GM12878 (cell line): Measurements from ENCODE around the gene PAXX. TPM values are rescaled to one million over a fixed set of nuclear protein-coding genes. Genes with fewer than 3 reads are reported as not detected.

ENCODE experiments used
- ATAC-seq: fragments of 200-7000 bp; cut with Tn5 transposase; 3 replicates; pipeline ENCODE4 v1.9.1; 2020; ENCODE audit warnings: mild to moderate bottlenecking, moderate library complexity
- BruUV-seq: library from RNA; stranded (reverse); fragments of 400-500 nt; replicated peaks from 2 replicates; lab custom pipeline; 2021; lab: Mats Ljungman, UMichigan
- CTCF ChIA-PET: fragments of 300-600 bp; sonication (Branson Sonifier 250); formaldehyde crosslinking; extraction: SDS; loops from one replicate; lab custom pipeline; 2021; ENCODE audit warnings: inconsistent platforms; lab: Yijun Ruan, JAX
- POLR2A ChIA-PET: fragments of 350-600 bp; formaldehyde crosslinking; extraction: SDS; loops from one replicate; lab custom pipeline; 2021; ENCODE audit warnings: inconsistent platforms; lab: Charles Lee
- RAD21 ChIA-PET: fragments of 300-600 bp; sonication (Branson Sonifier 250); formaldehyde crosslinking; loops from one replicate; lab custom pipeline; 2023; ENCODE audit warnings: antibody characterized with exemption; ENCODE audit not compliant: unreplicated experiment; lab: Charles Lee
- SMC1A ChIA-PET: fragments of 300-600 bp; sonication (Branson Sonifier 250); formaldehyde crosslinking; loops from one replicate; lab custom pipeline; 2023; ENCODE audit not compliant: unreplicated experiment, uncharacterized antibody; lab: Charles Lee
- DNase-seq: peaks from one replicate; pipeline ENCODE4 v3.0.0-alpha.2; 2011; ENCODE audit warnings: low read depth, low spot score
- FAIRE-seq: peaks from 3 replicates; lab custom pipeline; 2011; peaks lifted over from hg19 to GRCh38; lab: Jason Lieb, UNC
- H2AFZ ChIP-seq: 2 replicates; pipeline ENCODE4 v1.6.0; 2011; ENCODE audit warnings: low read depth, low read length, control low read depth; ENCODE audit not compliant: control insufficient read depth
- H3K27ac ChIP-seq: 2 replicates; pipeline ENCODE4 v1.5.1; 2011; ENCODE audit warnings: control low read depth; ENCODE audit not compliant: control insufficient read depth, insufficient read depth
- H3K27me3 ChIP-seq, 2 experiments: replicated peaks in 1 of 2; 2 replicates each; pipeline versions ENCODE4 v1.6.0 to v1.6.1; 2011; ENCODE audit warnings: low read length in 1 of 2; ENCODE audit not compliant: control insufficient read depth in 2 of 2, insufficient read depth in 2 of 2
- H3K36me3 ChIP-seq, 2 experiments: 2 replicates each; pipeline ENCODE4 v1.5.1; 2011; ENCODE audit warnings: low read length in 1 of 2; ENCODE audit not compliant: control insufficient read depth in 2 of 2, insufficient read depth in 2 of 2
- H3K4me1 ChIP-seq: 2 replicates; pipeline ENCODE4 v1.6.1; 2011; ENCODE audit warnings: mild to moderate bottlenecking, low read length, moderate library complexity, mixed read lengths; ENCODE audit not compliant: control insufficient read depth, insufficient read depth
- H3K4me2 ChIP-seq: 2 replicates; pipeline ENCODE4 v1.6.0; 2011; ENCODE audit warnings: control low read depth; ENCODE audit not compliant: control insufficient read depth, insufficient read depth
- H3K4me3 ChIP-seq: fragments of 200-600 bp; sonication (generic); 2 replicates; pipeline ENCODE4 v1.5.1; 2016
- H3K79me2 ChIP-seq: 2 replicates; pipeline ENCODE4 v1.6.0; 2011; ENCODE audit warnings: low read length; ENCODE audit not compliant: control insufficient read depth, insufficient read depth
- H3K9ac ChIP-seq: 2 replicates; pipeline ENCODE4 v1.8.0; 2011; ENCODE audit warnings: low read length, control low read depth, mixed read lengths; ENCODE audit not compliant: control insufficient read depth, insufficient read depth
- H3K9me3 ChIP-seq: replicated peaks from 3 replicates; pipeline ENCODE4 v1.5.1; 2011; ENCODE audit warnings: mild to moderate bottlenecking, low read length; ENCODE audit not compliant: control insufficient read depth, insufficient read depth
- H4K20me1 ChIP-seq: 2 replicates; pipeline ENCODE4 v1.6.0; 2011; ENCODE audit not compliant: control insufficient read depth, insufficient read depth
- BHLHE40 ChIP-seq, 2 experiments: fragments of 450-650 bp in 1 of 2; IDR thresholded peaks; 2 replicates each; pipeline ENCODE4 v1.6.1; 2011 to 2017; ENCODE audit warnings: low read depth in 2 of 2, borderline replicate concordance in 1 of 2, improper control_type of control experiment in 1 of 2, low read length in 1 of 2, mild to moderate bottlenecking in 1 of 2
- BMI1 ChIP-seq: fragments of 450-650 bp; IDR thresholded peaks from 2 replicates; pipeline ENCODE4 v1.6.1; 2016; ENCODE audit warnings: mild to moderate bottlenecking, moderate library complexity, borderline replicate concordance
- CHD2 ChIP-seq: IDR thresholded peaks from 2 replicates; pipeline ENCODE4 v1.6.1; 2011; ENCODE audit warnings: low read depth, low read length, improper control_type of control experiment, borderline replicate concordance
- ETV6 ChIP-seq, 2 experiments: fragments of 450-650 bp in 1 of 2; IDR thresholded peaks in 1 of 2; conservative IDR thresholded peaks in 1 of 2; 2 replicates each; pipeline ENCODE4 v1.6.1; 2014; ENCODE audit warnings: antibody characterized with exemption in 1 of 2, borderline replicate concordance in 1 of 2, low read depth in 1 of 2, mild to moderate bottlenecking in 1 of 2, moderate library complexity in 1 of 2
- HSF1 ChIP-seq: fragments of 150-350 bp; IDR thresholded peaks from 2 replicates; pipeline ENCODE4 v1.6.1; 2014; ENCODE audit warnings: mild to moderate bottlenecking, low read depth, low read length
- IKZF2 ChIP-seq, 2 experiments: fragments of 450-650 bp; IDR thresholded peaks; 2 replicates each; pipeline ENCODE4 v1.6.1; 2017; ENCODE audit warnings: mild to moderate bottlenecking in 2 of 2, moderate library complexity in 2 of 2
- IRF4 ChIP-seq: IDR thresholded peaks from 2 replicates; pipeline ENCODE4 v1.6.1; 2011; ENCODE audit warnings: low read depth, low read length
- JUND ChIP-seq: IDR thresholded peaks from 2 replicates; pipeline ENCODE4 v1.6.1; 2012; ENCODE audit warnings: low read depth, mild to moderate bottlenecking, low read length, improper control_type of control experiment, moderate library complexity
- MEF2A ChIP-seq: IDR thresholded peaks from 2 replicates; pipeline ENCODE4 v1.6.1; 2011; ENCODE audit warnings: low read depth, mild to moderate bottlenecking, low read length, moderate library complexity; ENCODE audit not compliant: insufficient read depth
- MEF2B ChIP-seq: fragments of 450-650 bp; IDR thresholded peaks from 2 replicates; pipeline ENCODE4 v1.6.1; 2018; ENCODE audit warnings: mild to moderate bottlenecking, moderate library complexity; ENCODE audit not compliant: partially characterized antibody, poor library complexity, severe bottlenecking
- MTA3 ChIP-seq: IDR thresholded peaks from 2 replicates; pipeline ENCODE4 v1.6.1; 2012; ENCODE audit warnings: low read length, inconsistent platforms, borderline replicate concordance
- PML ChIP-seq: IDR thresholded peaks from 2 replicates; pipeline ENCODE4 v1.6.1; 2012; ENCODE audit warnings: low read length, inconsistent platforms
- POLR2A ChIP-seq: IDR thresholded peaks from 2 replicates; pipeline ENCODE4 v1.6.1; 2011; ENCODE audit warnings: low read depth, mild to moderate bottlenecking, low read length
- POLR2AphosphoS2 ChIP-seq: IDR thresholded peaks from 2 replicates; pipeline ENCODE4 v1.6.1; 2011; ENCODE audit warnings: low read depth, mild to moderate bottlenecking, low read length, improper control_type of control experiment, moderate library complexity
- RAD51 ChIP-seq: fragments of 450-650 bp; IDR thresholded peaks from 2 replicates; pipeline ENCODE4 v1.6.1; 2016; ENCODE audit warnings: moderate library complexity, mild to moderate bottlenecking, inconsistent platforms
- ZNF217 ChIP-seq: fragments of 450-650 bp; IDR thresholded peaks from 2 replicates; pipeline ENCODE4 v1.6.1; 2017; ENCODE audit warnings: antibody characterized with exemption, mild to moderate bottlenecking
- ZNF384 ChIP-seq: IDR thresholded peaks from 2 replicates; pipeline ENCODE4 v1.6.1; 2012; ENCODE audit warnings: low read depth, mild to moderate bottlenecking, low read length, improper control_type of control experiment, borderline replicate concordance
- ZZZ3 ChIP-seq: IDR thresholded peaks from 2 replicates; pipeline ENCODE4 v1.6.1; 2011; ENCODE audit warnings: low read depth; ENCODE audit not compliant: control insufficient read depth, insufficient read length
- WGBS: methylation state at CpG from one replicate; pipeline ENCODE4 v1.1.6; 2016; ENCODE audit warnings: low lambda C conversion rate; ENCODE audit not compliant: insufficient replicate concordance, insufficient coverage; ENCODE audit errors: missing lambda C conversion rate; 5-methylcytosine and 5-hydroxymethylcytosine counted together
- in situ Hi-C: fragments of 300-500 bp; cut with MboI; formaldehyde crosslinking; loops from 9 replicates; pipeline ENCODE4 v1.14.3; 2018; ENCODE audit warnings: mixed read lengths
- intact Hi-C: fragments of 100-400 bp; cut with micrococcal nuclease; formaldehyde crosslinking; loops from one replicate; pipeline ENCODE4 v1.14.2; 2022; ENCODE audit not compliant: unreplicated experiment
- polyA plus RNA-seq, 11 experiments: library from polyadenylated mRNA; depleted of rRNA in 4 of 11; unstranded in 6 of 11; stranded (reverse) in 5 of 11; fragments of >200 nt; fragmentation: Nextera tagmentation in 4 of 11; fragmentation: Illumina TruSeq in 1 of 11; extraction: Ambion mirVana in 4 of 11; extraction: Trizol in 1 of 11; gene quantifications; 1 replicate in 1 of 11; 2 replicates in 10 of 11; pipeline versions ENCODE4 v1.2.1 to v1.2.3, GENCODE V29; 2011 to 2016; ENCODE audit warnings: inconsistent platforms in 2 of 11, missing spikeins in 2 of 11, low read depth in 1 of 11
- total RNA-seq, 4 experiments: library from RNA; depleted of rRNA in 3 of 4; stranded (reverse); fragments of >200 nt in 3 of 4; fragmentation: Illumina TruSeq in 1 of 4; extraction: Trizol in 1 of 4; gene quantifications; 2 replicates each; pipeline versions ENCODE4 v1.2.1 to v1.2.3, GENCODE V29; 2013 to 2021
- TF ChIP-seq, protein P1 (sequence below): IDR thresholded peaks from 2 replicates; pipeline ENCODE4 v1.6.1; 2011; ENCODE audit warnings: borderline replicate concordance, low read depth, mild to moderate bottlenecking, moderate library complexity, mixed read lengths, low read length; ENCODE audit not compliant: insufficient read depth; ENCODE audit errors: extremely low read length

The PAXX gene
- total and polyA plus RNA-seq, 10 of the 15 experiments (the other 5 are each of a cell fraction or from before 2014, with no cell fraction given), result 0.18 to 60.6 (median 29.5) TPM

GRCh38 chr9:137021568-137021978, 29.4 kb downstream of the PAXX start:
- FAIRE-seq (no peak), ATAC-seq (no peak), DNase-seq (no peak)
- Histone ChIP-seq H3K4me3 (no peak overlapping the region), H3K9me3 (no peaks in the 10 kb centered on the region; the same call in 2 of the 3 replicates), H4K20me1 (no peaks in the 10 kb centered on the region), H3K4me1 (no peaks in the 10 kb centered on the region), H3K27ac (no peak overlapping the region), H3K27me3 (no peaks in the 10 kb centered on the region), H3K4me2 (no peak overlapping the region), H3K36me3 (no peaks in the 10 kb centered on the region), H3K9ac (no peak overlapping the region), H3K79me2 (no peaks in the 10 kb centered on the region), H2AFZ (no peak overlapping the region)
- ChIA-PET RAD21 (no interaction called here), CTCF (interaction anchor here (1.1 to 1.4 kb wide), 2 partner anchors 42 to 102 kb away, joined by 3 read pairs; no protein-coding TSS in a partner anchor), SMC1A (no interaction called here), POLR2A (interaction anchor here (0.6 to 1.0 kb wide), 2 partner anchors 31 to 211 kb away, joined by 4 read pairs; no protein-coding TSS in a partner anchor)
- TF ChIP-seq ETV6 (conservative IDR thresholded peaks at IDR 0.05 in 1 of 2, IDR thresholded peaks at IDR 0.05 in 1 of 2; ENCODE audit: borderline replicate concordance in 1 of 2, low read depth in 1 of 2) (no peak), HSF1 (no peak), BHLHE40 (IDR thresholded peaks at IDR 0.05; ENCODE audit: borderline replicate concordance in 1 of 2, low read depth in 2 of 2, low read length in 1 of 2) (no peak), RAD51 (no peak), CHD2 (no peak), POLR2A (no peak), PML (no peak), MTA3 (no peak), JUND (no peak), MEF2B (no peak), IKZF2 (IDR thresholded peaks at IDR 0.05) (no peak), IRF4 (no peak), BMI1 (no peak), ZNF384 (no peak), MEF2A (no peak), POLR2AphosphoS2 (no peak), ZZZ3 (no peak), ZNF217 (no peak)
- TF ChIP-seq, protein P1, sequence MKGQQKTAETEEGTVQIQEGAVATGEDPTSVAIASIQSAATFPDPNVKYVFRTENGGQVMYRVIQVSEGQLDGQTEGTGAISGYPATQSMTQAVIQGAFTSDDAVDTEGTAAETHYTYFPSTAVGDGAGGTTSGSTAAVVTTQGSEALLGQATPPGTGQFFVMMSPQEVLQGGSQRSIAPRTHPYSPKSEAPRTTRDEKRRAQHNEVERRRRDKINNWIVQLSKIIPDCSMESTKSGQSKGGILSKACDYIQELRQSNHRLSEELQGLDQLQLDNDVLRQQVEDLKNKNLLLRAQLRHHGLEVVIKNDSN, result no peak
- intact Hi-C loops (no loop called here), in situ Hi-C loops (no loop called here)
- no TSS peak for BruUV-seq
- WGBS, result 92% methylated on average over 6 of the region's 6 CpGs
